HG03103 (cell line): ENCODE results near the gene SUFU.

Experiments used
- ATAC-seq: cut with Tn5 transposase; IDR thresholded peaks from one replicate; pipeline ENCODE4 v1.9.1; 2021; ENCODE audit warnings: low read depth; ENCODE audit not compliant: unreplicated experiment

Gene SUFU

DNA sequence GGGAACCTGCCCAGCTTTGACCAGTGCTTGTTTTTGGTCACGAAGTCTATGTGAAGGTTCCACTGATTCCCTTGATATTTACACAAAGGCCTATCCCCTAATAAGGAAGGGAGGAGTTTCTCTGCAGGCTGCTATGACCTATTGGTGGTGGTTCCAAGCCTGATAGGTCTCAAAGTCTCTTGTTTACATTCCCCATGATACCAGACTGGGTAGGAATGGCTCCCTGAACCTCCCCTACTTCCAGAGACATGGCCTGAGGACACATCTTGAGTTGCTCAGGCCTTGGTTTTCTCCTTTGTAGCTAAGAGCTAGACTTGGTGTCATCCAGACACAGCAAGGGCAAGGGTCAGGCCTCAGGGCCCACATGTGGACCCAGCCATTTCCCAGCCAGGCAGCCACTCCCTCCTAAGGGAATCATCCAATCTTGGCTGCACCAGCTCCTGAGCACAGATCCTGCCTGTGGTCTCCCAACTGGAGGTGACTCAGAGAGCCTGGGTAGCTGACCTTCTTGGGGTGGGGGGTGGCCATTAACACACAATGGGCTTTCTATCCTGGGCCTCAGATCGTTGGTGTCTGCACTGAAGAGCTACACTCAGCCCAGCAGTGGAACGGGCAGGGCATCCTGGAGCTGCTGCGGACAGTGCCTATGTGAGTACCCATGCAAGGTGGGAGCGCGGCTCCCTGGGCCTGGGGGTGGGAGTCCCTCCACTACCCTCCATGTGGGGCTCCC, 89.5 kb downstream of the SUFU start:
- ATAC-seq, result no peak

DNA sequence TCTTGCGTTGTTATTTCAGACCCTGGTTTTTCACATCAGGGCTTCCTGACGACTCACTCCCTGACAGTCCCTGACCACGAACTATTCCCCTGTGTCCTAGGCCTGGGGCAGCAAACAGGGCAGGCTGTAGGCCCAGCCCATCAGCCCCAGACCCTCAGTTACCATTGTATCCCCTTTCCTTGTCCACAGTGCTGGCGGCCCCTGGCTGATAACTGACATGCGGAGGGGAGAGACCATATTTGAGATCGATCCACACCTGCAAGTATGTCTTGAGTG, 90.0 kb downstream of the SUFU start:
- ATAC-seq, result no peak

GRCh38 chr10:102595293-102595692, 91.5 kb downstream of the SUFU start:
- no peak for ATAC-seq

DNA sequence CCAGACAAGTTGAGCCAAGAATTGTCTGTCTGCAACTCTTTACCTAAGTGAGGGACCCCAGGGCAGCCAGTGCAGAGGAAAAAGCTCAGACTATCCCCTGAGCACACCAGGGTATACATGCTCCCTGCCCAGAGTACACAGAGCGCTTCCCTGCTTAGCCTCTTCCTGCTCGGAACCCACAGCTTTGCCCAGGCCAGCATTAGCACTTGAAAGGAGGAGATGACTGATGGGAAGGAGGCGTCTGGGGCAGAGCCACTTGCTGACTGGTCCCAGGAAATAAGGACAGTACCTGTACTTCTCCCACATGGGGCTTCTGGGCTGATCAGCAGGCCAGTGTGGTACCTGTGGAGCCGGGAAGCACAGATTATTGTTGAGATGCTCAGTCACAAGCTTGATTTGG, 92.1 kb downstream of the SUFU start:
- no peak for ATAC-seq

DNA sequence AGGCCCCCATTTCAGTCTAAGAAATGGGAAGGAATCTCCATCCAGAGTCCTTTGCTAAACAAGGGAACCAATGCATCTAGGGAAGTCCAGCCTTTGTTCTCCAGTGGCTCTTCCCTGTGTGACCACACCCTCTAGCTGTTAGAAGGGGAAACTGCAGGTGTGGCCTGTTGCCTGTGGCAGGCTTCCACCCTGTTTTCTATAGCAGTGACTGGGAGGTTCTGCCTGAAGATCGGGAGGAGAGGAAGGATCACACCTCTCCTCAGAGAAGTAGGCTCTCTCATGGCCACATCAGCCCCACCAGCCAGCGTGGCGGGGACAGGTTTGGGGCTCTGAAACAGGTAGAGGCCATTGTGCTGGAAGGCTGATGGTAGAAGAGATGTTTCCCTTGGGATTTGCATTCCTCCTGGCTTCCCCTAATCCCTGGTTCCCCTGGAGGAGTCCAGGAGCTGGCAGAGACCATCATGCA, 92.8 kb downstream of the SUFU start:
- no peak for ATAC-seq

- no peak for ATAC-seq
Measured at GRCh38 chr10:102597131-102597991, 93.6 kb downstream of the SUFU start.

GRCh38 chr10:102598243-102598642, 94.5 kb downstream of the SUFU start:
- no peak for ATAC-seq

GRCh38 chr10:102599565-102600327, 96.0 kb downstream of the SUFU start:
- no peak for ATAC-seq

- ATAC-seq, result no peak
Measured at GRCh38 chr10:102600816-102601215, 97.0 kb downstream of the SUFU start.

DNA sequence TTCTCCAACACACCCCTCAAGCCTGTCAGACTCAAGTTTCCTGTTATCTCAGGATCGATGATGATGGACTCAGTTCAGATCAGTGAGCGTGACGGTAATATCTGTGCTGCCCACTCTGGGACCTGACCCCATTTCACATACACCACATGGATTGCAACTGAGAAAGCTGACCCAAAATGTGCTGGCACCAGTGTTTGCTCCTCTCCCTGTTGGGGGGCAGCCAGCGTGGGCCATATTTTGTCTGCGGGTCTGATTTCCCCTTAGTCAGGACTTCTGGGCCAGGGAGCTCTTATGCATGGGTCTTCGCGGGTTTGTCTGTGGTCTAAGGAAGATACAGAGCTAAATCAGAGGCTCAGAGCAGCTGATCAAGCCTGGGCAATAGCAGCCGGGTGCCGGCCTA, 97.9 kb downstream of the SUFU start:
- no peak for ATAC-seq

DNA sequence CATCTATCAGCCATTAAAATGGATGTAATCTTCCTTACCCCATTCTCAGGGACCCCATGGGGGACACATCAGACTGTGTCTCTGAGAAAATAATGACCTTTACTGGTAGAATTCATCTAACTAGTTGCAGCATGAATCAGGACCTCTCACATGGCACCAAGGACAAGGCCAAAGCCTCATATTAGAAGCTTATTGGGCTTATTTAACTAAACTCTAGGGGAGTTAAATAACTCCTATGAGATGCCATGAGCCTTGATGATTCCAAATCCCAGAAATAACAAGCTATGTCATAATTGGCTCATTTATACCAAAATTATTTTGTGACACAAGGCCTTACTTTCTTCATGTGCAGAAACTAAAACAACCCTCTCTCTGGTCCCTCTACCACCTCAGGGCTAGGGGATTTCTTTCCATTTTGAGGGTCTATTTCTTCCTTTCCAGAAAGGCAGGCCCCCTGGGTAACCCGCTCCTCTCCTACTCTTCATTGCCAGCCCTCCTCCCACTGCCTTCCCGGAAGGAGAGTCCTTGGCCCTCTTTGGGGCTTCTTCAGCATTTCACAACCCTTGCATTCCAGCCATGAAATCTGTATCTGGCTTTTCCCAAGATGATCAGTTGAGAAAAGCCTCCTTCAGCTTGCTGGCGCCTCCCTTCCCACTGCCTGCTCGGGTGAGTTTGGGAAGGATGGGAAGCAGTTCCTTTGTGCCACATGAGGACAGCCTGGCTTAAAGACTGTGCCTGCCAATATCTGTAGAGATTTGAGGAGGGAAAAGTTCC, 98.7 kb downstream of the SUFU start:
- no peak for ATAC-seq

DNA sequence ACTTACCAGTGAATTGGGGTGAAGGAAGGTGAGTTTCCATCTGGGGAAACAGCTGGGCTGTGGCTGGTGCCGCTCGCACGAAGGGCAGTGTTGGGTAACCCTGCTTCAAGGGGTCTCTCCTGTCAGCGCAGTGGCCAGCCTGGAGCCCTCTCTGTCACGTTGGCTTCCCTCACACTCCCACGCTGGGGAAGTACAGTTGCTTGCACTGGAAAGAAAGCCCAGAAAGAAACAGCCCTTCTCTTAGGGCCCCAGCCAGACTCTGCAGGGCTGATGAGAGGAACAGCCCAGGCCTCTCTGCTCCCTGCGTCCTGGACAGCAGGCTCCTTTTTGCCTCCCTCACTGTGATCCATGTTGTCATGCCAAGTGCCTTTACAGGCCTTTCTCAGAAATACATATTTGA, 100.2 kb downstream of the SUFU start:
- no peak for ATAC-seq

DNA sequence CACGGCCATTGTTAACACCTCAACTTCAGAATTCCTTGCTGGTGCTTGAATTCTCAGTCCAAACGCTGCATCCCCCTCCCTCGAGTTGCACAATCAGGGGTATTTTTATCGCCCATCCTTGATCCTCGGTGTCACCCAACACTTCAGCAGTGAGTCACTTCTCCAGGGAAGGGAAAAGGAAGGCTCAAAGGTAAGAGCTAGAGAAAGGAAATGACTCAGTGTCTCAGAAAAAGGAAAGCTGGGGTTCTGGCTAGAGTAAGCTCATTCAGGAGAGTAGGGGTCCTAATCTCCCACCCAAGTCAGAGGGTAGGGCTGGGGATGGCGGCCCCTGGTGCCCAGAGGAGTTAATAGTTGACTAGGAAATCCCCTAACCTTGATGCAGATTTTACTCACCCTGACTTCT, 100.7 kb downstream of the SUFU start:
- ATAC-seq, result no peak

GRCh38 chr10:102605712-102606111, 101.9 kb downstream of the SUFU start:
- no peak for ATAC-seq

DNA sequence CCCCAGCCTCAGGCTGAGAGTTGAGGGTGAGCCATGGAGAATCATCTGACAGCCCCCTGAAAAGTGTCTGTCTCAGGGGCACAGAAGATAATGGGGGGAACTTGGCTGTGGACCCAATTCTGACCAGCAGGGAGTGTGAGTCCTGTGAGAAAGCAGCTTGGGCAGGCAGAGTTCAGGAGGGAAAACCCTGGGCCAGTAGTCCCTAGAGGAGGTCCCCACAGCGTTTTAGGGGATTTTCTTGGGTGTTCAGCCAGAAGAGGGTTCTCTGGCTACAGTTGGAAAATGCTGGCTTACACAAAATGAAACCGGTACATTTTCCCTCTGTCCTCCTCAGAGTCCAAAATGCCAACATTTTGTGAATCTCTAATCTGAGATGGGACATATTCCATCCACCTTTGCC, 104.7 kb downstream of the SUFU start:
- ATAC-seq, result no peak

DNA sequence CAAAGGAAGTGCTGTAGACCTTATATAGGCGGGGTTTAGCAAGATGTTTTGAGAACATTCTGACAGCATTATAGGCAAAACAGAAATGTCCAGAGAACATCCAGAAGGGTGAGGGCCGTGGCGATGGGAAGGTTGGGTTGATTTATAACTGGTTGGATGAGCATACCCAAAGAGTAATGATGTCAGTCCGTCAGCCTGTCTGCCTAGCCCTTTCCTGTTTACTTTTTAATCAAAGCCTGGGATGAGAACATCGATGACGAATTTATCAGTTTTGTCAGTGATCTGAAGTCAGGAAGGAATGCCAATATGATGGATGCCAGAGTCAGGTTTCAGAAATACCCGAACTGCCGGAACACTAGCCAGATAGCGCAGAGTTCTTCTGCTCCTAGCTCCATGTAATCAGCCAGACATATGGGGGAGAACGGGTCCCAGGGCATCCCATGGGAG, 106.7 kb downstream of the SUFU start:
- ATAC-seq, result no peak

DNA sequence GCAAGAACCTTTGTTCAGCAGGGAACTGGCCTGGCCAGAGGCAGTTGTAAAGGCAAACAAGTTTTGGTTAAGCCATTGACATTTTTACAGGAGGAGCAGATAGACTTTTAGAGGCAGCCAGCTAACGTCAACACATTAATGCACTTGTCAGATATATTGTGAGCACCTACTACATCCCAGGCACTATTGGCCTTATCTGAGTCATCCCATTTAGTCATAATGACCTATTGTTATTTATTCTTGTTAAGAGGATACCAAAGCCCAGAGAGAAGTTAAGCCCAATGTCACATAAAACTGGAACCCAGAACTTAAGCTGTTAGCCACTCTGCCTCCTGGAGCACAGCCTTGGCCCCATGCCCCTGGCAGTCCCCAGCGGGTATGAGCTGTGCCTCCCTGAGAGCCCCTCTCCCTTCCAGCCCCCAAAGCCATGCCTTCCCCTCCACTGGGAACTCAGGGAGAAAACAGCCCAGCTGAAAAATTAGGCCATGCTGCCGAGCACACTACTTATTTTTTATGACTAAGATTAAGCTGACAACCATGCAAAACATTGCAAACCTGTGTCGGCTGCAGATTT, 107.8 kb downstream of the SUFU start:
- no peak for ATAC-seq

- ATAC-seq, result no peak
Measured at GRCh38 chr10:102612964-102613275, 109.1 kb downstream of the SUFU start.

DNA sequence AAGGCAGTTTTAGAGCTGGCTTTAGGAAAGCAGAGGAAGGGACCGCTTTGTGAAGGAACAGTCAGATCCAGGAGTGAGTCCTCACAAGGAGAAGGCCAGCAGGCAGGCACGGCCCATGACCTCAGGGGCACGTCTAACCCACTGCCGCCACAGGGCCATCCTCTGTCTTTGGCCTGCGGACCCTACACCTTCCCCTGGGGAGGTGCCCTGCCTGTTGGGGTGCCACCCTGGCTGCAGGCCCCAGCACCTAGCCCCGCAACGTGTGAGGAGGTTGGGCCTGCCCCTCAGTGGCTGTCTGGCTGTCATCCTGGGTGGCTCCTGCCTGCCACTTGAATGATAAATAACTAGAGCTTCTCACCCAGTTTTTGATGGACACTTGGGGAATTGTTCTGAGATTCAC, 109.5 kb downstream of the SUFU start:
- no peak for ATAC-seq

DNA sequence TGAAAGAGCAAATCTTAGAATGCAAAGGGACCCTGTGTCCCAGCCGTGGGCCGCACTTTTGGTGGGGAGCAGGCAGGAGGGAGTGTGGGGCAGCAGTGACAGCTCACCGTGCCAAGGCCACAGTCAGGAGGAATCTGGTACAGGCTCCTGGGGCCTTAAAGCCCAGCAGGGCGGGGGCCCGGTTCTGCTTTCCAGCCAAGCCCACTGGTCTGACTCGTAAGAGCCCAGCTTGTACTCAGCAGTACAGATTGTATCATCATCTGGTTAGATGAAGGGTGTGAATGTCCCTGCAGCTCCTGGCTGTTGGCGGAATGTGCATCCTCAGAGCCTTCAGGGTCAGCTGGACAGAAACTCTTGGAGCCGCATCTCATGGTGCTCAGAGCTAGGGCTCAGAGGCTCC, 110.0 kb downstream of the SUFU start:
- ATAC-seq, result no peak
